ENCODE results near the gene GLDC.

DNA sequence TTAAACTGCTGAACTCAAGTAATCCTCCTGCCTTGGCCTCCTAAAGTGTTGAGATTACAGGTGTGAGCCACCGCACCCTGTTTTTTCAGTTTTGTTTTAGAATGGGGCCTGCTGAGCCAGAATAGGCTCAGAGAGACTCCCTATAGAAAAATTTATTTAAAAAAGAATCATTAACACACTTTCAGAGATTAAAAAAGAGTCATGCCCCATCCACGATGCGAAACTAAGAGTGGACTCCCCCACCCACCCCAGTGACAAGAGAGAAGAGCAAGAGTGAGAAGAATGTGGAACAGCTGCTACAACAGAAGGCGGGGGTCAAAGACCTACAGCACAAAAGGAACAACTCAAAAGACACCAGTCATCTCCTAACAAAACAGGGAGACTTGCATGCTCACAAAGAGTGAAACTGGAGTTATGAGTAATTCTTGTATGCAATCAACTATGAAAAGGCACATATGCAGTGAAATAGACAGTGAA is 47.2 kb downstream of the GLDC start:
- TF ChIP-seq, protein P1, sequence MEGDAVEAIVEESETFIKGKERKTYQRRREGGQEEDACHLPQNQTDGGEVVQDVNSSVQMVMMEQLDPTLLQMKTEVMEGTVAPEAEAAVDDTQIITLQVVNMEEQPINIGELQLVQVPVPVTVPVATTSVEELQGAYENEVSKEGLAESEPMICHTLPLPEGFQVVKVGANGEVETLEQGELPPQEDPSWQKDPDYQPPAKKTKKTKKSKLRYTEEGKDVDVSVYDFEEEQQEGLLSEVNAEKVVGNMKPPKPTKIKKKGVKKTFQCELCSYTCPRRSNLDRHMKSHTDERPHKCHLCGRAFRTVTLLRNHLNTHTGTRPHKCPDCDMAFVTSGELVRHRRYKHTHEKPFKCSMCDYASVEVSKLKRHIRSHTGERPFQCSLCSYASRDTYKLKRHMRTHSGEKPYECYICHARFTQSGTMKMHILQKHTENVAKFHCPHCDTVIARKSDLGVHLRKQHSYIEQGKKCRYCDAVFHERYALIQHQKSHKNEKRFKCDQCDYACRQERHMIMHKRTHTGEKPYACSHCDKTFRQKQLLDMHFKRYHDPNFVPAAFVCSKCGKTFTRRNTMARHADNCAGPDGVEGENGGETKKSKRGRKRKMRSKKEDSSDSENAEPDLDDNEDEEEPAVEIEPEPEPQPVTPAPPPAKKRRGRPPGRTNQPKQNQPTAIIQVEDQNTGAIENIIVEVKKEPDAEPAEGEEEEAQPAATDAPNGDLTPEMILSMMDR (IDR thresholded peaks at IDR 0.05), result no peak
- no peak for TF ChIP-seq POLR2A (IDR thresholded peaks at IDR 0.05)

Data from body of pancreas (tissue), 4 donors.